ENCODE results near the gene NCF4.

Gene NCF4

GRCh38 chr22:36864454-36865215 lies 3.8 kb downstream of the NCF4 start:
- DNase-seq (ENCODE audit: low read depth): no peak

- no peak for DNase-seq (ENCODE audit: low read depth)
Measured at GRCh38 chr22:36865346-36865745, 4.5 kb downstream of the NCF4 start.

- DNase-seq (ENCODE audit: low read depth): no peak
Measured at GRCh38 chr22:36867695-36868094, 6.9 kb downstream of the NCF4 start.

DNA sequence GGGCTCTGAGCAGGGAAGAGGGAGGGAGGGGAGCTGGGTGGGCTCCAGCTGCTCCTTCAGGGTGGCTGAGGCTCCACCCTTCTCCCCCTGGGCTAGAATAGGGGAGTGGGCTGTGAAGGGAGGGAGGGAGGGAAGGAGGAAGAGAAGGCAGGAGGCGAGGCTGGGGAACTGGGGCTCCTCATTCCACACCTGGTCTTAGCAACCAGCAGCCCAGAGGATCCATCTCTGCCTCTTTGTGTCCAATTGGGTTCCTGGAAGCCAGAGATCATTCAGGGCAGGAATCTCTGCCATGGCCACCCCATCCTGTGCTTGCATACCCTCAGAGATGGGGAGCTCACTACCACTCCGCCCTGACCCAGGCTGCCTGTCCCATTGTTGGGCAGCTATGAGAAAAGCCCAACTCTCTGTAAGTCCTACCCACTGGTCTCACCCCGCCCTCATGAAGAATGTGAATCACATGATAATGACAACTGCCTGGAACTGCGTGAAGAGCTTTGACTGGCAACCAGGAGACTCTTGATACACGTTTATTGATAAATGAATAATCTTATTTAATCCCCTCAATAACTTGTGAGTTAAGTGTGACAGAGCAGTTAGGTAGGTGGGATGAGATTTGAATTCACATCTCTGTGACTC lies 7.9 kb downstream of the NCF4 start:
- no peak for DNase-seq (ENCODE audit: low read depth)

DNA sequence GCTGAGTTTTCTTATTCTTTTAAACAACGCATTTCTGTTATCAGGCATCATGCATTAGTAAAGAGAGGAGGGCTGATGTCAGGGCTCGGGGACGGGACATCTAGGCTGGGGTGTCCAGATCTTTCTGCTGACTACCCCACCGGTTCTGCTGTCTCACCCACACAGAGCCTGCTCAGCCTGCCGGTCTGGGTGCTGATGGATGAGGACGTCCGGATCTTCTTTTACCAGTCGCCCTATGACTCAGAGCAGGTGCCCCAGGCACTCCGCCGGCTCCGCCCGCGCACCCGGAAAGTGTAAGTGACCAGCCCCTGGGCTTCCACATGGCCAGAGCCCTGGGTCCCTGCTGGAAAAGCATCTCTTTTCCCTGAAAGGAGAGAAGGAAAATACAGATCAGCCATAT lies 9.4 kb downstream of the NCF4 start:
- DNase-seq (ENCODE audit: low read depth): no peak

- no peak for DNase-seq (ENCODE audit: low read depth)
Measured at GRCh38 chr22:36871669-36872081, 10.9 kb downstream of the NCF4 start.

DNA sequence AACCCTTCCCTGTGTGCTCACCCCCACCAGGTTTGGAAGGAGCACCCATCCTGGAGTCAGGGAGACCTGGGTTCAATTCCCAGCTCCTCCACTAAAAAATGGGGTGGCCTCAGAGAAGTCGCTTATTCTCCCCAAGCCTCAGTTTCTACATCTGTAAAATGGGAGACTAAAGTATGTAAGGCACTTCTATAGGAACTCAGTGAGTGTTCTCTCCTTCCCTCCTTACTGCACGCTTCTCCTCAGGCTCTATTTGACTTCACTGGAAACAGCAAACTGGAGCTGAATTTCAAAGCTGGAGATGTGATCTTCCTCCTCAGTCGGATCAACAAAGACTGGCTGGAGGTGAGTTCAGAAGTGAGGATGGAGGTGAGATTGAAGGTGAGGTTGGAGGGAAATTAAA lies 11.3 kb downstream of the NCF4 start:
- DNase-seq (ENCODE audit: low read depth): no peak

GRCh38 chr22:36872866-36873498 lies 12.2 kb downstream of the NCF4 start:
- DNase-seq (ENCODE audit: low read depth): no peak

DNA sequence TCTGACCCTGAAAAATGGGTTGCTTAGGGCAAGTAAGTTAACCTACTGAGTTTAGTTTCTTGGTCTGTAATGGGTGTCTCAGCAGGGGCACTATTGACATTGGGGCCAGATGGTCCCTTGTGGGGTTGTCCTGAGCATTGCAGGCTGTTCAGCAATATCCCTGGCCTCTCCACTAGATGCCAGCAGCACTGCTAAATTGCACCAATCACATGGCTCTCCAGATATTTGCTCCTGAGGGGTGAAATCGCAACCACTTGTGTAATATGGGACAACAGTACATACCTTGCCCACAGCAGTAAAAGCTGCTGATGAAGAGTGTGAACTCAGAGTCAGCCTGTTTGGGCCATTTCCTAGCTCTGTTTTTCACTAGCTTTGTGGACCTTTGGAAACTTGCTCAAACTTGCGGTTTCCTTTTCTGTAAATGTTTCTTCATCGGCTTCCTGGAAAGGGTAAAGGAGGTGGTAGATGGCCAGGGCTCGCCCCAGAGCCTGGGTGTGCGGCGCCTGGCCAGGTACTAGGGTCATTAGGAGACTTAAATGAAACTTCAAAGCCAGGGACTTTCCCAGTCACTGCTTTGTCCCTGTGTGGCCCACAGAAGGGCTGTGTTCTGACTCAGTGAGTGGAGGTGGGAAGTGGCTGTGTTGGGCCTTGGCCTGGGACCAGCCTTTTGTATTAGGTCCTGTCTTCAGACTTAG lies 13.0 kb downstream of the NCF4 start:
- DNase-seq (ENCODE audit: low read depth): no peak

GRCh38 chr22:36874309-36874696 lies 13.5 kb downstream of the NCF4 start:
- DNase-seq (ENCODE audit: low read depth): no peak

GRCh38 chr22:36874736-36875135 lies 13.9 kb downstream of the NCF4 start:
- DNase-seq (ENCODE audit: low read depth): no peak

DNA sequence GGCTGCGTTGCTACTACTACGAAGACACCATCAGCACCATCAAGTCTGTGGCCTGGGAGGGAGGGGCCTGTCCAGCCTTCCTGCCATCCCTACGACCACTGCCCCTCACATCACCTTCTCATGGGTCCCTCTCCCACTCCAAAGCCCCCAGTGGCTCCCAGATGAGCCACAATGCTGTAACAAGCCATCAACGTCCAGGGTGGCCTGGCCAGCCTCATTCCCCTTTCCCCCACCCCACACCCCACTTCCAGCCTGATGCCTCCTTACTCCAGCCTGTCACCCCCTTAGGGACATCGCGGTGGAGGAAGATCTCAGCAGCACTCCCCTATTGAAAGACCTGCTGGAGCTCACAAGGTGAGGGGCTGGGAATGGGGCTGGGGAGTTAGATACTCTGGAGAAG lies 14.9 kb downstream of the NCF4 start:
- DNase-seq (ENCODE audit: low read depth): no peak

- DNase-seq (ENCODE audit: low read depth): no peak
Measured at GRCh38 chr22:36879775-36880174, 19.0 kb downstream of the NCF4 start.

DNA sequence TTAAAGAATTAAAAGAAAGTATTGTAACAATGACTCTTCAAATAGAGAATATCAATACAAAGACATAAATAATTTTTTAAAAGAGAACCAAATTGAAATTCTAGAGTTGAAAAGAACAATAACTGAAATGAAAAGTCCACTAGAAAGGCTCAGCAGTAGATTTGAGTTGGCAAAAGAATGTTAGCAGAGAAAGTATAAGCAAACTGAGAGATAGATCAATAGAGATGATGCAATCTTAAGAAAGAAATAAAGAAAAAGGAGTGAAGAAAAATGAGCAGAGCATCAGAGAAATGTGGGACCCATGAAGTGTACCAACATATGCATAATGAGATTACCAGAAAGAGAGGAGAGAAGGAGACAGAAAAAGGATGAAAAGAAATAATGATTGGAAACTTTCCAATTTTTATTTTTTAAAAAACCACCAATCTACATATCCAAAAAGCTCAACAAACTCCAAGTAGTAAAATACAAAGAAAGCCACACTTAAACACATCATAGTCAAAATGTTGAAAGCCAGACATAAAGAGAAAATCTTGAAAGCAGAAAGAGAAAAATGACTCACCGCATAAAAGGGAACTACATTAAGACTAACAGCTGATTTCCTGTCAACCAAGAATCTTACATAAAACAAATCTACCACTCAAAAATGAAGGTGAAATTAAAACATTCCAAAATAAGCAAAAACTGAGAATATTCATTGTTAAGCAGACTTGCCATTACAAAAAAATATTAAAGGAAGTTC lies 20.9 kb downstream of the NCF4 start:
- DNase-seq (ENCODE audit: low read depth): no peak

- DNase-seq (ENCODE audit: low read depth): no peak
Measured at GRCh38 chr22:36884349-36885158, 23.7 kb downstream of the NCF4 start.

DNA sequence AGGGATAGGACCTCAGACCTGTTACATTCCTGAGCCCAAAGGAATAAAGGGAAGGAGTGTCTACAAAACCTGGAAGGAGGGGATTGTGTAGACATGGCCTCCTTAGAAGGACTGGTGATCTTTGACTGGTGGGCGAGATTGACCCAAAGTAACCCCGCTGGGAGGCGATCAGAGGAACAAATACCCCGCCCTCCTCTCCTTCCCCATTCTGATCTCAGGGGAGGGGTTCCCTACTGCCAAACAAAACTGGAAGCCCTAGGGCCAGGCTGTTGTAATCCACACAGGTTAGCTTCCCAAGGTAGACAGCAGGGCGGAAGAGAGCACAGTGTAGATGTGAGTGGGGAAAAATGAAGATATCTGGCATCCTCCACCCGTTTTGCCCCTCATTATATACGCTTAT lies 24.7 kb downstream of the NCF4 start:
- DNase-seq (ENCODE audit: low read depth): no peak

- DNase-seq (ENCODE audit: low read depth): no peak
Measured at GRCh38 chr22:36886016-36886415, 25.2 kb downstream of the NCF4 start.

GRCh38 chr22:36887162-36887561 lies 26.4 kb downstream of the NCF4 start:
- no peak for DNase-seq (ENCODE audit: low read depth)

DNA sequence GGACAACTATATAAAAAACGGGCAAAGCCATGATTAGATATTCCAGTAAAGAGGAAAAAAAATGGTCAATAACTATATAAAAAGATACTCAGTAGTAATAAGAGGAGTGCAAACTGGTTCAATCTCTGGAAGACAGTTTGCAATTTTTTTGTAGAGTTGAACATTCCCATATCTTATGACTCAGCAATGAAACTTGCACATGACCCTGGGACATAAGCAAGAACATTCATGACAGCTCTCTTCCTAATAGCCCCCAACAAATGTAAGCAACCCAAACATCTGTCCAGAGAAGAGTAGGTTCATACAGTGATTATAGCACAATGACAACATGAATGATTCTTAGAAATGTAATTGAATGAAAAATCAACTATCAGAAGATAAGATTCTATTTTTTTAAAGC lies 30.8 kb downstream of the NCF4 start:
- no peak for DNase-seq (ENCODE audit: low read depth)

DNA sequence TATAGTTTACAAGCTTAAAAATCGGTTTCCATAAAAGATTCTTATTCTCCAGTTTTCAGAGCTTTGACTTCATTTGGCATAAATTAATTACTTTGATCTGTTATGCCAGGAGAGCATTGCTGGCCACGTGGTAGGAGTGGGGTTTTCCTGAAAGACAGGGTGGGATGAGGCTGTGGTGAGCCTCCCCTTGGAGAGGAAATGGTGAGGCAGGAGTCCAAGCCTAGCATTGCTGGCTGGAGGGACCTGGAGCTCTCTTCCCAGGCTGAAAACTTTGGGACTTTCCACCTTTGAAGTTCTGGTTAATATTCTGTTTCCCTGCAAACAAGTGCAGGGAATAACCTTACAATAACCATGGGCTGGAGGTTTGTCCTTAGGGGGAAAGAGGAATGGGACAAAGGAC lies 31.5 kb downstream of the NCF4 start:
- DNase-seq (ENCODE audit: low read depth): no peak

DNA sequence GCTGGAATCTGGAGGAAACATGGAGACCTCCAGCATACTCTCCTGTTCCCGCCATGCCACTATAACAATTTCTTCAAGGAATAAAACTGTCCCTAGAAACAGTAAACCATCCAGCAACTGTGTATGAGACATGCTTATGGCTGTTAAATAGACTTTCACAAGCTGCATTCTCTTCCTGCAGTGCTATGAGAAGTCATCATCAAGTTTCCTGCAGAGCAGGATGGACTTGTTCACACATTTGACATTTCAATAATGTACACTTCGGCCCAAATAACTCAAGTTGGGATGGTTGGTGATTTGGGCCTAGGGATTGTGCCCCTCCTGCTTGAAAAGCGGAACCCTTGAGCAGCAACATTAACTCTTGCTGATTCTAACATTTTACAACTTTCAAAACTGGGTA lies 32.5 kb downstream of the NCF4 start:
- no peak for DNase-seq (ENCODE audit: low read depth)
